NCI-H69 (cell line): ENCODE data around the gene RIOK1.
"Not testable (repeated sequence)": the region's sequence is repeated elsewhere in the genome, so short reads cannot be mapped to it uniquely, and the experiment has no call there.

Source experiments
- DNase-seq: peaks from one replicate; lab custom pipeline; 2025; lab: John Stamatoyannopoulos, UW

The RIOK1 gene

GRCh38 chr6:7441048-7441775, 51.6 kb downstream of the RIOK1 start:
- no peak for DNase-seq

- no peak for DNase-seq
These were observed 52.9 kb downstream of the RIOK1 start for GRCh38 chr6:7442467-7442866.

- no peak for DNase-seq
These were observed 55.5 kb downstream of the RIOK1 start for GRCh38 chr6:7445101-7445500.

GRCh38 chr6:7445885-7446461, 56.4 kb downstream of the RIOK1 start:
- DNase-seq, result peak; percentile 58

- peak; percentile 92 for DNase-seq
These were observed 57.2 kb downstream of the RIOK1 start for GRCh38 chr6:7446619-7447325.

- DNase-seq, result no peak
These were observed 58.6 kb downstream of the RIOK1 start for GRCh38 chr6:7448232-7448631.

- no peak for DNase-seq
These were observed 59.4 kb downstream of the RIOK1 start for GRCh38 chr6:7449018-7449417.

GRCh38 chr6:7451326-7451725, 61.7 kb downstream of the RIOK1 start:
- no peak for DNase-seq

- DNase-seq, result no peak
These were observed 63.3 kb downstream of the RIOK1 start for GRCh38 chr6:7452898-7453297.

GRCh38 chr6:7454696-7455358, 65.2 kb downstream of the RIOK1 start:
- DNase-seq, result peak; percentile 17

GRCh38 chr6:7456302-7456701, 66.7 kb downstream of the RIOK1 start:
- DNase-seq, result not testable (repeated sequence)

- no peak for DNase-seq
These were observed 71.8 kb downstream of the RIOK1 start for GRCh38 chr6:7461416-7461815.

- DNase-seq, result peak; percentile 91
These were observed 74.2 kb downstream of the RIOK1 start for GRCh38 chr6:7463785-7464184.

GRCh38 chr6:7467007-7467897, 77.6 kb downstream of the RIOK1 start:
- DNase-seq, result no peak
